C4-2B (cell line): ENCODE measurements around the gene CDR2L.

Source experiments
- H3K27ac ChIP-seq: fragments of 450-650 bp; 2 replicates; pipeline ENCODE4 v1.5.1; 2017
- CTCF ChIP-seq: fragments of 450-650 bp; conservative IDR thresholded peaks from 2 replicates; pipeline ENCODE4 v1.5.1; 2017; ENCODE audit warnings: mild to moderate bottlenecking
- ZFX ChIP-seq: fragments of 450-650 bp; IDR thresholded peaks from 2 replicates; pipeline ENCODE4 v1.6.1; 2017

Gene CDR2L

GRCh38 chr17:74961657-74962350 is 25.6 kb upstream of the CDR2L start:
- TF ChIP-seq CTCF (peak; percentile 89), ZFX (no peak)

GRCh38 chr17:74962622-74963394 is 24.6 kb upstream of the CDR2L start:
- H3K27ac ChIP-seq = no peak overlapping the region
- TF ChIP-seq ZFX = no peak
- TF ChIP-seq CTCF = no peak

More at GRCh38 chr17:74961657-74962350, 25.6 kb upstream of the CDR2L start:
- H3K27ac ChIP-seq = no peak overlapping the region

- no peak for TF ChIP-seq ZFX
These were observed 23.8 kb upstream of the CDR2L start for GRCh38 chr17:74963656-74964055.

GRCh38 chr17:74964246-74964761 is 23.1 kb upstream of the CDR2L start:
- no peak for TF ChIP-seq ZFX
- TF ChIP-seq CTCF = no peak
- H3K27ac ChIP-seq = no peak overlapping the region

More at GRCh38 chr17:74963656-74964055, 23.8 kb upstream of the CDR2L start:
- no peak overlapping the region for H3K27ac ChIP-seq

GRCh38 chr17:74964988-74965622 is 22.3 kb upstream of the CDR2L start:
- no peak overlapping the region for H3K27ac ChIP-seq
- TF ChIP-seq CTCF (no peak), ZFX (no peak)

- peak overlapping the region; percentile 95 for H3K27ac ChIP-seq
- TF ChIP-seq CTCF = no peak
- no peak for TF ChIP-seq ZFX
These were observed 19.1 kb upstream of the CDR2L start for GRCh38 chr17:74968361-74968780.

- H3K27ac ChIP-seq = peak overlapping the region; percentile 95
These were observed 17.9 kb upstream of the CDR2L start for GRCh38 chr17:74969501-74969900.

GRCh38 chr17:74970395-74970794 is 17.0 kb upstream of the CDR2L start:
- H3K27ac ChIP-seq = peak overlapping the region; percentile 95
- no peak for TF ChIP-seq ZFX
